ACHN (cell line): ENCODE results near the gene HS6ST3.
"Not testable (repeated sequence)": the region's sequence is repeated elsewhere in the genome, so short reads cannot be mapped to it uniquely, and the experiment has no call there.

Source experiments
- DNase-seq: peaks from one replicate; pipeline ENCODE4 v3.0.0-alpha.2; 2015
- in situ Hi-C: cut with HindIII; loops from 2 replicates; pipeline ENCODE4 v1.10.0; 2017; ENCODE audit warnings: low sequenced_read_pairs, low pct_ligation_motif_present, low pct_unique_long_range_greater_than_20kb

The HS6ST3 gene

DNA sequence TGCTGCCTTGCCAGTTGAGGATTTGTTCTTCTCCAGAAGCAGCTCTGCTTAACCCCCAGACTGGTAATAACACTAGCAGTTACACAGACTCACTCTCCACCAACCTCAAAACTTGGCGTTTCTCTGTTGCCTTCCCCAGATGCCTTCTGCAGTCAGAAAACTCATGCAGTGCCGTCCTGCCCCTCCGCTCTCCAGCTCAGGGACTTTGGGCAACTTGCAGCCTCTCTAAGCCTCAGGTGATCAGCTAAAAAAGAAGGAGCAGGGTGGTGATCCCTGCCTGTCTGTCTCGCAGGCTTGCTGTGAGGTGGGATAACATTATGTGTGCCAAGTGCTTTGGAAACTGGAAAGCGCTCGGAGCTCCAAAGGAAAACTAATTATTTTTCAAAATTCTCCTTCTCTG is 391.6 kb downstream of the HS6ST3 start:
- no peak for DNase-seq
- in situ Hi-C loops: no loop called here

- in situ Hi-C loops: no loop called here
- no peak for DNase-seq
These were observed 400.6 kb downstream of the HS6ST3 start for GRCh38 chr13:96490496-96490989.

- in situ Hi-C loops: no loop called here
- DNase-seq: no peak
These were observed 401.2 kb downstream of the HS6ST3 start for GRCh38 chr13:96491103-96491502.

- in situ Hi-C loops: no loop called here
- DNase-seq: no peak
These were observed 402.9 kb downstream of the HS6ST3 start for GRCh38 chr13:96492766-96493165.

GRCh38 chr13:96499656-96500055 is 409.7 kb downstream of the HS6ST3 start:
- DNase-seq: no peak
- in situ Hi-C loops: no loop called here

DNA sequence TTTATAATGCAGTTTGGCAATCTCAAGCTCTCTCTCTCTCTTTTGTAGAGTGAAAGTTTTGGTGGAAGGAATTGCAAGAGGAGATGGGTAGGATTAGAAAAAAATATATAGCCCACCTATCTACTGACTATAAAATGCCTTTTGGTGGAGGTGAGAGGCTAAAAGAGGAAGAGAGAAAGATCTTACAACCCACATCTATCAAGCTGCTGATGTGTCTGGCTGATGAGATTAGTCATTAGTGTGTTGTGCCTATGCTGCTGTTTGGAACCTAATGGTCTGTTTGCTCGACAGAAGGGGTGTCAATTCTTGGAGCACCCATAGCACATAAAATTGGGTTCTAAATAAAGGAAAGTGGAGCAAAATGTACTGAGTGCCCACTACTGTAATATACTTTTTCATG is 411.0 kb downstream of the HS6ST3 start:
- no peak for DNase-seq
- in situ Hi-C loops: no loop called here

GRCh38 chr13:96503481-96503880 is 413.6 kb downstream of the HS6ST3 start:
- in situ Hi-C loops: no loop called here
- no peak for DNase-seq

GRCh38 chr13:96511587-96511986 is 421.7 kb downstream of the HS6ST3 start:
- DNase-seq: no peak
- in situ Hi-C loops: no loop called here

- in situ Hi-C loops: no loop called here
- no peak for DNase-seq
These were observed 429.5 kb downstream of the HS6ST3 start for GRCh38 chr13:96519380-96519779.

DNA sequence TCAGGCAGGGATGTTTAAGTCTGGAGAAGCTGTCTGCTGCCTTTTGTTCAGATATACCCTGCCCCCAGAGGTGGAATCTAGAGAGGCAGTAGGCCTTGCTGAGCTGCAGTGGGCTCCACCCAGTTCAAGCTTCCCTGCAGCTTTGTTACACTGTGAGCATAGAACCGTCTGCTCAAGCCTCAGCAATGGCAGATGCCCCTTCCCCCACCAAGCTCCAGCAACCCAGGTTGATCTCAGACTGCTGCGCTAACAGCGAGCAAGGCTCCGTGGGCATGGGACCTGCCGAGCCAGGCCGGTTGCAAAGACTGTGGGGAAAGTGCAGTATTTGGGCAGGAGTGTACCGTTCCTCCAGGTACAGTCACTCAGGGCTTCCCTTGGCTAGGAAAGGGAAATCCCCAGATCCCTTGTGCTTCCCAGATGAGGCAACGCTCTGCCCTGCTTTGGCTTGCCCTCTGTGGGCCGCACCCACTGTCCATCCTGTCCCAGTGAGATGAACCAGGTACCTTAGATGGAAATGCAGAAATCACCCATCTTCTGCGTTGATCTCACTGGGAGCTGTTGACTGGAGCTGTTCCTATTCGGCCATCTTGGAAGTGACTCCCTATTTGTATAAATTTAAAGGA is 434.6 kb downstream of the HS6ST3 start:
- not testable (repeated sequence) for DNase-seq

DNA sequence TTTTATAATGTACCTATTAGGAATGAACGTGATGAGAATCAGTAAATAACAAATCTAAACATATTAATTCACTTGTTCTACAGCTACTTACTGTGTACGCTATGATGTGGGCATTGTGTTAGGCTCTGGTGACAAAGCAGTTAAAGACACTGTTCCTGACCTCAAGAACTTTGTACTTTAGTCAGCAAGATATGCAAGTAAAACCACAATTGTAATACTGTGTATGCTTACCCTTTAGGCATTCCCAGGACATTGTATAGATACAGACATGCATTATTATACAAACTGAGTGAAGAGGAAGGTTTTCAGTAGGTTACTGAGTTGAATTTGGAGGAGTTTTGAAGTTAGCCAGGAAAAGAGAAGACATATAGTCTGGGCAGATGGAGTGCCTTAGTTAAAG is 435.8 kb downstream of the HS6ST3 start:
- in situ Hi-C loops: no loop called here
- DNase-seq: no peak

More for the DNA sequence above, 434.6 kb downstream of the HS6ST3 start:
- in situ Hi-C loops: not testable (repeated sequence)

- in situ Hi-C loops: no loop called here
- DNase-seq: no peak
These were observed 437.6 kb downstream of the HS6ST3 start for GRCh38 chr13:96527497-96527896.

- DNase-seq: no peak
- in situ Hi-C loops: no loop called here
These were observed 442.9 kb downstream of the HS6ST3 start for GRCh38 chr13:96532804-96533203.

GRCh38 chr13:96533408-96533807 is 443.5 kb downstream of the HS6ST3 start:
- no peak for DNase-seq
- in situ Hi-C loops: no loop called here

GRCh38 chr13:96539791-96540190 is 449.9 kb downstream of the HS6ST3 start:
- DNase-seq: no peak
- in situ Hi-C loops: no loop called here

DNA sequence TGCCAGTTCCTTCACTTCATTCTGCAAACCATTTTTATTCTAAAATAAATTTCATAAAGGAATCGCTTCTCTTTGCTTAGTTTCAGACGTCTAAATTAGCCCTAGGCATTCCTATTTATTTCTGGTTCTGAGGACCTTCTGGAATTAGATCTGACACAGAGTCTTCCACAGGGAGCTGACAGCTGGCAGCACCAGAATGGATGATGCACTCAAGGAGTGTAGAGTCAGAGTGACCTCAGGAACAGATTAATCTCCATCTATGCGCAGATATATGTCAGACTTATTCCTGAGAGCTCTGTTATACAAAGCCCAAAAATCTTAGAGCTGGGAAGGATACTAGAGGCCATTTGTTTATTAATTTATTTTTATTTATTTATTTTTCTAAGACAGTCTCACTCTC is 450.8 kb downstream of the HS6ST3 start:
- in situ Hi-C loops: no loop called here
- no peak for DNase-seq

GRCh38 chr13:96542986-96543385 is 453.1 kb downstream of the HS6ST3 start:
- in situ Hi-C loops: no loop called here
- DNase-seq: no peak

DNA sequence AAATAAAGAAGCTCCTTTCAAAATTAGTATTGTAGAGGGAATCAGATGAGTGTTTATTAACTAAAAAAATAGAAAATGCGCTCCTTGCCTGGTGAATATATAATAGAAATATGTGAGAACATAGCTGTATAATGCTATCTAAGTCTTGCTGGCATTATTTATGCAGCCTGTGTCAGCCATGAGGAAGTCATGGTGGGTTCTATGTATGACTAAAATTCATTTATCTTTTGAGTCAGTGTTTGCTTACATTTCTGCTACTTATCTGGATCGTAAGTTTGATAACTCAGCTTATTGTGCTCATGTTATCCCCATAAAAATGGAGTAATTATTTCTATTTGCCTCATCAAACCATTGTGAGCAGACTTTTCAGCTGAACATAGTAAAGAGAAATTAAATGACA is 455.1 kb downstream of the HS6ST3 start:
- no peak for DNase-seq
- in situ Hi-C loops: no loop called here

GRCh38 chr13:96546463-96546862 is 456.6 kb downstream of the HS6ST3 start:
- in situ Hi-C loops: no loop called here
- DNase-seq: no peak

GRCh38 chr13:96551546-96551945 is 461.6 kb downstream of the HS6ST3 start:
- DNase-seq: no peak

DNA sequence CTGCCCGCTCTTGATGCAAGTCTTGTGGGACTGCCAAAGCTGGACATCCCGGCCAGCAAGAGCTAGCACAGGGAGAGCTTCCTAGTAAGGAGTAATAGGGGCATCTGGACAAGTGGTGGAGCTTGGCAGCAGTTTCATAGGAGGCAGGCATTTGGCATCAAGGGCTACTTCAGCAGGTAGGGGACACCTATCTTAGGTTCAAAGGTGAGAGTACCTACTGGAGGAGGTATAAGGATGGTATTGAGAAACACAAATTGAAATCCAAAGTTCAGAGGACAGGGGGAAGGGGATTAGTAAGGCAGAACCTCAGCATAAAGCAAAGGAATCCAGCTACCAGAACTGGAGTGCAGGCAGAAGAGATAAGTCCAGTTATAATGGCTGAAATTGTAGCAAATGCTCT is 462.7 kb downstream of the HS6ST3 start:
- no peak for DNase-seq
- in situ Hi-C loops: no loop called here

More at GRCh38 chr13:96551546-96551945, 461.6 kb downstream of the HS6ST3 start:
- in situ Hi-C loops: no loop called here
